ENCODE measurements around the gene SLCO3A1. TPM values are rescaled to one million over a fixed set of nuclear protein-coding genes. Genes with fewer than 3 reads are reported as not detected.

The SLCO3A1 gene
- total RNA-seq, 1 experiment from 2014 or later, result 5.1 TPM

DNA sequence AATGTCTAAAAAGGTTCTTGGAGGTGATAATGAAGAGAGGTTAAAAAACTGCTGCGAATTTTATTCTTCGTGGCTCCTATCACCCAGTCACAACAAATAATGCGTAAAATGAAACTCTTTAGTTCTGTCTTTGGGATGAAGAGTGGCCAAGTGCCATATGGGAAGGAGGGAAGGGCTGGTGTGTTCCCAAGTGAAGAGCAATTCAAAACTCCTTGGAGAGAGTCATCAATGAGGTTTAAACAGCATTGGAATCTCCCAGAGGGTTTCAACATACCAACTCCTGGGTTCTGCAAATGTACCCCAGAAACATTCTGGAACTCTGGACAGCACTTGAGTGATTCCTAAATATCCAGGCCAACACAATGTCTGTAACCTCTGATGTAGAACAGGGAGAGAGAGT is 45.3 kb downstream of the SLCO3A1 start (continued):
- TF ChIP-seq, protein P1, sequence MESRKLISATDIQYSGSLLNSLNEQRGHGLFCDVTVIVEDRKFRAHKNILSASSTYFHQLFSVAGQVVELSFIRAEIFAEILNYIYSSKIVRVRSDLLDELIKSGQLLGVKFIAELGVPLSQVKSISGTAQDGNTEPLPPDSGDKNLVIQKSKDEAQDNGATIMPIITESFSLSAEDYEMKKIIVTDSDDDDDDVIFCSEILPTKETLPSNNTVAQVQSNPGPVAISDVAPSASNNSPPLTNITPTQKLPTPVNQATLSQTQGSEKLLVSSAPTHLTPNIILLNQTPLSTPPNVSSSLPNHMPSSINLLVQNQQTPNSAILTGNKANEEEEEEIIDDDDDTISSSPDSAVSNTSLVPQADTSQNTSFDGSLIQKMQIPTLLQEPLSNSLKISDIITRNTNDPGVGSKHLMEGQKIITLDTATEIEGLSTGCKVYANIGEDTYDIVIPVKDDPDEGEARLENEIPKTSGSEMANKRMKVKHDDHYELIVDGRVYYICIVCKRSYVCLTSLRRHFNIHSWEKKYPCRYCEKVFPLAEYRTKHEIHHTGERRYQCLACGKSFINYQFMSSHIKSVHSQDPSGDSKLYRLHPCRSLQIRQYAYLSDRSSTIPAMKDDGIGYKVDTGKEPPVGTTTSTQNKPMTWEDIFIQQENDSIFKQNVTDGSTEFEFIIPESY (IDR thresholded peaks at IDR 0.05; ENCODE audit: extremely low read depth, insufficient replicate concordance, low read length), result no peak

DNA sequence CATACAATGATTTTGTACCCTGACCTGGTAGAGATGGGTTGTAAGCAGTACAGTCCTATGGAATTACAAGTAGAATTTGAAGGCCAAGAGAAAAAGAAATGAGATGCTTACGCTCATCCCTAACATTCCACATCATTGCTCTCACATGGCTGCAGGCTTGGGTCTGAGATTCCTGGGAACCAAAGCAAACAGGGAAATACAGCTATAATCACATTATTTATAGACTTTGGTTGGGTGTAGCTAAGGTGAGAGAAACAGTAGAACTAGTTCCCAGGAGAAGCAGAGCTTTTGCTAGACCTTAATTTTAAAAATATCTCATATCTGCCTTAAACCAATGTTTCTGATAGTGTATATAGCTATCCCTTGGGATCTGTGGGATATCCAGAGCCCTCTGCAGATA is 51.4 kb downstream of the SLCO3A1 start:
- H2AFZ ChIP-seq (ENCODE audit: low read depth, low read length, poor library complexity, severe bottlenecking), result no peak overlapping the region
- no peak overlapping the region for H3K9ac ChIP-seq (ENCODE audit: low read length)
- ChIA-PET POLR2A (no interaction called here), CTCF (no interaction called here), RAD21 (ENCODE audit: low non-redundant PET in 1 of 2, low total read pairs in 2 of 2, uncharacterized antibody in 2 of 2, unreplicated experiment in 2 of 2) (no interaction called here)
- H3K4me1 ChIP-seq (ENCODE audit: control insufficient read depth in 1 of 2, insufficient read depth in 2 of 2, low read length in 2 of 2), result no peaks in the 10 kb centered on the region
- H3K27me3 ChIP-seq (ENCODE audit: insufficient read depth, low read length), result no peaks in the 10 kb centered on the region
- no peaks in the 10 kb centered on the region for H3K9me2 ChIP-seq (ENCODE audit: insufficient read depth)
- no peaks in the 10 kb centered on the region for H3K36me3 ChIP-seq (ENCODE audit: control insufficient read depth in 1 of 2, insufficient read depth in 2 of 2, low read length in 2 of 2)
- no peaks in the 10 kb centered on the region for H4K20me1 ChIP-seq (ENCODE audit: insufficient read depth)
- no peak overlapping the region for H3K27ac ChIP-seq (ENCODE audit: low read depth, low read length)
- no peaks in the 10 kb centered on the region for H3K79me2 ChIP-seq (ENCODE audit: insufficient read depth, low read length)
- no peak for TF ChIP-seq CBX3 (IDR thresholded peaks at IDR 0.05; ENCODE audit: low read depth)
- TF ChIP-seq EZH2phosphoT487 (IDR thresholded peaks at IDR 0.05; ENCODE audit: borderline replicate concordance), result no peak
- TF ChIP-seq, protein P2, sequence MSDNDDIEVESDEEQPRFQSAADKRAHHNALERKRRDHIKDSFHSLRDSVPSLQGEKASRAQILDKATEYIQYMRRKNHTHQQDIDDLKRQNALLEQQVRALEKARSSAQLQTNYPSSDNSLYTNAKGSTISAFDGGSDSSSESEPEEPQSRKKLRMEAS (IDR thresholded peaks at IDR 0.05), result no peak
- TF ChIP-seq, protein P3, sequence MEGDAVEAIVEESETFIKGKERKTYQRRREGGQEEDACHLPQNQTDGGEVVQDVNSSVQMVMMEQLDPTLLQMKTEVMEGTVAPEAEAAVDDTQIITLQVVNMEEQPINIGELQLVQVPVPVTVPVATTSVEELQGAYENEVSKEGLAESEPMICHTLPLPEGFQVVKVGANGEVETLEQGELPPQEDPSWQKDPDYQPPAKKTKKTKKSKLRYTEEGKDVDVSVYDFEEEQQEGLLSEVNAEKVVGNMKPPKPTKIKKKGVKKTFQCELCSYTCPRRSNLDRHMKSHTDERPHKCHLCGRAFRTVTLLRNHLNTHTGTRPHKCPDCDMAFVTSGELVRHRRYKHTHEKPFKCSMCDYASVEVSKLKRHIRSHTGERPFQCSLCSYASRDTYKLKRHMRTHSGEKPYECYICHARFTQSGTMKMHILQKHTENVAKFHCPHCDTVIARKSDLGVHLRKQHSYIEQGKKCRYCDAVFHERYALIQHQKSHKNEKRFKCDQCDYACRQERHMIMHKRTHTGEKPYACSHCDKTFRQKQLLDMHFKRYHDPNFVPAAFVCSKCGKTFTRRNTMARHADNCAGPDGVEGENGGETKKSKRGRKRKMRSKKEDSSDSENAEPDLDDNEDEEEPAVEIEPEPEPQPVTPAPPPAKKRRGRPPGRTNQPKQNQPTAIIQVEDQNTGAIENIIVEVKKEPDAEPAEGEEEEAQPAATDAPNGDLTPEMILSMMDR (IDR thresholded peaks at IDR 0.05 in 2 of 3, conservative IDR thresholded peaks at IDR 0.05 in 1 of 3; ENCODE audit: borderline replicate concordance in 1 of 3, insufficient read depth in 1 of 3, low read depth in 2 of 3, low read length in 2 of 3), result no peak
- TF ChIP-seq ZFX (IDR thresholded peaks at IDR 0.05), result no peak
- no peak for TF ChIP-seq POLR2A (IDR thresholded peaks at IDR 0.05; ENCODE audit: borderline replicate concordance, extremely low read depth, insufficient read depth, insufficient read length)
- ATAC-seq (no peak), DNase-seq (ENCODE audit: low read depth, low spot score) (no peak)
- H3K4me2 ChIP-seq (ENCODE audit: low read length), result no peak overlapping the region
- H3K9me3 ChIP-seq (ENCODE audit: control insufficient read depth in 1 of 2, insufficient read depth in 1 of 2, low read depth in 1 of 2, low read length in 2 of 2), result no peaks in the 10 kb centered on the region
- H3K4me3 ChIP-seq (replicated peaks in 1 of 2; ENCODE audit: low read depth in 1 of 2, low read length in 2 of 2), result no peak overlapping the region
- intact Hi-C loops (cut with micrococcal nuclease), result no loop called here
- no TSS peak for BruUV-seq (replicated peaks)

All from HCT116 (cell line).